ENCODE measurements around the gene PCYOX1L. TPM values are rescaled to one million over a fixed set of nuclear protein-coding genes. Genes with fewer than 3 reads are reported as not detected.

PCYOX1L gene
- total and polyA plus RNA-seq, 2 of the 8 experiments (the other 6 are each of a cell fraction or from before 2014, with no cell fraction given): 6.8 to 17.2 TPM

DNA sequence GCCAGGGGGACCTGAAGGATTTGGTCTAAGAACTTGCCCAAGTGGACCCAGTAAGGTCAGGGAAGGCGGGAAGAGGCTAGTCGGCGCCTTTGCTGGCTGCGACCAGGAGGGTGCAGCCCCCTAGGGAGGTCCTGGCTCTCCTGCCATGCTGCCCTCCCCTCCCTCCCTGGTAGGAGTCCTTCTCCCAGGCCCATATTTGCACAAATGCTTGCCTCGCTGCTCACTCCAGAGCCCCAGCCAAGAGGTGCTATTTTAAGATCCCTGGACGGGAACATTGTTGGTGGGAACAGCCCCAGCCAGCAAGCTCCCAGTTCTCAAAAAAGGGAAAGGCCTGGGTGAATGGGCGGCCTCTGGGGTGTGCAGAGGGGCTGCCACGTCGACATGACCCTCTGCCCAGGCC, 25.6 kb downstream of the PCYOX1L start:
- no peaks in the 10 kb centered on the region; a peak in 1 of 7 replicates for H3K27me3 ChIP-seq (replicated peaks in 1 of 4; ENCODE audit: control insufficient read depth in 3 of 4, extremely low read depth in 1 of 4, insufficient read depth in 3 of 4, low read length in 3 of 4)
- no peak overlapping the region for H2BK20ac ChIP-seq (ENCODE audit: low read length)
- no peak overlapping the region for H2BK120ac ChIP-seq (replicated peaks; ENCODE audit: low read depth, low read length)
- H3K9me3 ChIP-seq (ENCODE audit: insufficient read depth in 2 of 2, low read depth in 1 of 2, low read length in 1 of 2): no peaks in the 10 kb centered on the region
- H3K4me1 ChIP-seq (replicated peaks in 1 of 4; ENCODE audit: control insufficient read depth in 3 of 4, insufficient read depth in 4 of 4, low read length in 3 of 4): no peaks in the 10 kb centered on the region; a peak in 3 of 7 replicates
- no peak overlapping the region for H3K9ac ChIP-seq (replicated peaks in 1 of 4; ENCODE audit: extremely low read depth in 1 of 4, low read depth in 3 of 4, low read length in 3 of 4)
- H3K14ac ChIP-seq (ENCODE audit: insufficient read length): no peak overlapping the region
- H3K36me3 ChIP-seq (ENCODE audit: control insufficient read depth in 2 of 4, insufficient read depth in 4 of 4, low read length in 3 of 4): no peaks in the 10 kb centered on the region
- ChIA-PET CTCF (ENCODE audit: partially characterized antibody) (interaction anchor here (1.6 to 46.1 kb wide), 10 partner anchors 10 to 182 kb away, joined by 7 to 1310 read pairs (median 20); no protein-coding TSS in a partner anchor), POLR2A (ENCODE audit: partially characterized antibody) (no interaction called here)
- FAIRE-seq (no peak), DNase-seq (ENCODE audit: low read depth in 1 of 2, low spot score in 2 of 2) (no peak)
- no peaks in the 10 kb centered on the region for H3K79me1 ChIP-seq (ENCODE audit: low read depth, low read length)
- no peak overlapping the region for H4K91ac ChIP-seq (replicated peaks; ENCODE audit: insufficient read length, low read length)
- H3K23ac ChIP-seq (ENCODE audit: insufficient read length): no peak overlapping the region
- no peak overlapping the region for H4K8ac ChIP-seq (ENCODE audit: extremely low read depth, insufficient read depth, low read length)
- 93% methylated on average over 7 of the region's 9 CpGs; no CpG with 5 or more reads in 1 of the 2 experiments for WGBS, 2 experiments (ENCODE audit: extremely low coverage in 1 of 2, insufficient coverage in 1 of 2, insufficient read length in 1 of 2, insufficient replicate concordance in 2 of 2, low coverage in 1 of 2, low lambda C conversion rate in 2 of 2, missing lambda C conversion rate in 1 of 2)
- H2BK5ac ChIP-seq (ENCODE audit: low read depth, low read length): no peak overlapping the region
- no peak overlapping the region for H3K27ac ChIP-seq (ENCODE audit: low read depth, low read length)
- H2AK5ac ChIP-seq (ENCODE audit: low read depth, low read length): no peak overlapping the region
- H3K4me3 ChIP-seq (ENCODE audit: extremely low read depth in 1 of 4, insufficient read depth in 2 of 4, low read depth in 3 of 4, low read length in 4 of 4): no peak overlapping the region
- no peak overlapping the region for H3K4ac ChIP-seq (replicated peaks; ENCODE audit: insufficient read length, low read depth, low read length)
- no peak overlapping the region for H3K56ac ChIP-seq (replicated peaks; ENCODE audit: insufficient read length, low read depth, low read length)
- no peaks in the 10 kb centered on the region for H4K20me1 ChIP-seq (replicated peaks in 1 of 2; ENCODE audit: control insufficient read depth in 1 of 2, insufficient read depth in 2 of 2, low read length in 2 of 2)
- H3K79me2 ChIP-seq (ENCODE audit: control insufficient read depth in 1 of 2, insufficient read depth in 2 of 2, low read length in 2 of 2): no peaks in the 10 kb centered on the region
- no peak overlapping the region for H3K18ac ChIP-seq (ENCODE audit: extremely low read depth, low read length)
- no peak overlapping the region for H3K4me2 ChIP-seq (ENCODE audit: insufficient read depth in 1 of 2, low read depth in 2 of 2, low read length in 2 of 2)
- H2BK15ac ChIP-seq (ENCODE audit: low read length): no peak overlapping the region
- no peak overlapping the region for H2BK12ac ChIP-seq (ENCODE audit: low read depth, low read length)
- H4K5ac ChIP-seq (ENCODE audit: insufficient read length, low read depth, low read length): no peak overlapping the region
- H2AFZ ChIP-seq (ENCODE audit: low read length): no peak overlapping the region
- no peaks in the 10 kb centered on the region for H3K23me2 ChIP-seq (ENCODE audit: low read depth, low read length)
